Astrocyte of the cerebellum (primary cell): ENCODE measurements around the gene TMEM221.
A peak's percentile ranks its signal among the peaks of the same experiment; 100 is the strongest.

ENCODE experiments used
- DNase-seq: peaks from one replicate; pipeline ENCODE4 v3.0.0-alpha.2; 2011; ENCODE audit warnings: low read depth
- H3K4me3 ChIP-seq: 2 replicates; pipeline ENCODE4 v1.5.1; 2011; ENCODE audit warnings: mild to moderate bottlenecking, low read depth, low read length, moderate library complexity
- CTCF ChIP-seq: IDR thresholded peaks from 2 replicates; pipeline ENCODE4 v1.5.1; 2012; ENCODE audit warnings: low read length, low read depth, moderate library complexity, mild to moderate bottlenecking; ENCODE audit errors: missing control alignments
- in situ Hi-C: cut with HindIII; loops from 2 replicates; pipeline ENCODE4 v1.10.0; 2017; ENCODE audit warnings: low sequenced_read_pairs

TMEM221 gene

GRCh38 chr19:17471410-17472125, 23.1 kb upstream of the TMEM221 start:
- peak overlapping the region; percentile 66 for H3K4me3 ChIP-seq
- in situ Hi-C loops: no loop called here

GRCh38 chr19:17470068-17470841, 21.8 kb upstream of the TMEM221 start, which contains the start of gene SLC27A1:
Gene SLC27A1 (plus strand): TSS chr19:17470524. CDS start chr19:17470541, 17 bp downstream.
- in situ Hi-C loops: no loop called here
- TF ChIP-seq CTCF: no peak
- DNase-seq: peak; percentile 98
- peak within 1 kb of the TSS; percentile 66 for H3K4me3 ChIP-seq

More at GRCh38 chr19:17471410-17472125, 23.1 kb upstream of the TMEM221 start:
- DNase-seq: no peak
- no peak for TF ChIP-seq CTCF

- TF ChIP-seq CTCF: no peak
- H3K4me3 ChIP-seq: peak overlapping the region; percentile 66
- in situ Hi-C loops: no loop called here
- peak; percentile 82 for DNase-seq
These were observed 21.1 kb upstream of the TMEM221 start for GRCh38 chr19:17469481-17470067.

GRCh38 chr19:17469092-17469480, 20.6 kb upstream of the TMEM221 start:
- peak; percentile 6 for DNase-seq
- TF ChIP-seq CTCF: no peak
- in situ Hi-C loops: no loop called here
- H3K4me3 ChIP-seq: peak overlapping the region; percentile 66

GRCh38 chr19:17468302-17469091, 20.0 kb upstream of the TMEM221 start:
- in situ Hi-C loops: no loop called here
- H3K4me3 ChIP-seq: peak overlapping the region; percentile 66
- TF ChIP-seq CTCF: no peak
- DNase-seq: no peak
